PFSK-1 (cell line): ENCODE results near the gene NRSN2.

Source experiments
- POLR2AphosphoS5 ChIP-seq: IDR thresholded peaks from 2 replicates; pipeline ENCODE4 v1.6.1; 2012; ENCODE audit warnings: low read depth, mild to moderate bottlenecking, control low read depth, low read length, moderate library complexity
- TAF1 ChIP-seq: IDR thresholded peaks from 2 replicates; pipeline ENCODE4 v1.6.1; 2012; ENCODE audit warnings: low read length, control low read depth, borderline replicate concordance; ENCODE audit not compliant: insufficient read depth
- TF ChIP-seq, protein P1 (sequence below), 2 experiments: IDR thresholded peaks; 2 replicates each; pipeline versions ENCODE4 v1.6.1 to v1.8.0; 2011 to 2012; ENCODE audit warnings: low read depth in 2 of 2, low read length in 2 of 2, control low read depth in 1 of 2, inconsistent platforms in 1 of 2, mild to moderate bottlenecking in 1 of 2, moderate library complexity in 1 of 2; ENCODE audit not compliant: insufficient read depth in 1 of 2

DNA sequence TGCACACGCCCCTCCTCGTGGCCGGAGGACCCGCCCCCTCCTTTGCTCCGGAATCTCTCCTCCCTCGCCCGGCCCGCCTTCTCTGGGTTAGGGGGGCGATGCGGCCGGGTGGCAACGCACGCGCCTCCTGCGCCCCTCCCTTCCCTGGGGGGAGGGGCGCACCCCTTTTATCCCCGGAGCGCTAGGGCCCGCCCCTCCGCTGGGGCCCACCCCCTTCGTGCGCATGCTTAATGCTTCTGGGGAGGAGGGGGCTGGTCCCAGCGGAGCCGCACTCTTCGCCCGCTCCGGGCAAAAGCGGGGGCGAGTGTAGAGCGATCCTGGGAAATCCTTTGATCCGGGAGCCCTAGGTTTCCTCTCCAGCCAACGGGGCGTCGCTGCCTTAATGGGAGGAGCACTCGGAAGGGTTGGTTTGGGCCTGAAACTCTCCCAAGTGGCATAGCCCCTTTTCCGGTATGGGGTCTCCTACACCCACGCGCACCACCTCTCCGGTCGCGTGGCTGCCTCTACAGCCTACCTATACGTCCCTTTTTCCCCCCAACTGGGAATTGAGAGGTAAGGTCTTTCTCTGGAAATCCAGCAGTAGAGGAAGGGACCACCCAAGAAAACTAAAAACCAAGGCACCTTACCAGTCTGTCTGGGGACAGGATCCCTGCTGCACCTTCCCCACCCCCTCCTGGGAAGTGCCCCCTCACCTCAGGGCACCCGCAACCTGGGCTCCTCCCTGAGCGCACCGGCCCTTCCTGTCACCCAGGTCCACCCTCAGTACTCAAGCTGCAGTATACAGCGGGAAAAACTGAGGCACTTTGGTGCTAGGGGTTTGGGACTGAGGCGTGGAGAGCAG is 19.5 kb upstream of the NRSN2 start:
- TF ChIP-seq, protein P1, sequence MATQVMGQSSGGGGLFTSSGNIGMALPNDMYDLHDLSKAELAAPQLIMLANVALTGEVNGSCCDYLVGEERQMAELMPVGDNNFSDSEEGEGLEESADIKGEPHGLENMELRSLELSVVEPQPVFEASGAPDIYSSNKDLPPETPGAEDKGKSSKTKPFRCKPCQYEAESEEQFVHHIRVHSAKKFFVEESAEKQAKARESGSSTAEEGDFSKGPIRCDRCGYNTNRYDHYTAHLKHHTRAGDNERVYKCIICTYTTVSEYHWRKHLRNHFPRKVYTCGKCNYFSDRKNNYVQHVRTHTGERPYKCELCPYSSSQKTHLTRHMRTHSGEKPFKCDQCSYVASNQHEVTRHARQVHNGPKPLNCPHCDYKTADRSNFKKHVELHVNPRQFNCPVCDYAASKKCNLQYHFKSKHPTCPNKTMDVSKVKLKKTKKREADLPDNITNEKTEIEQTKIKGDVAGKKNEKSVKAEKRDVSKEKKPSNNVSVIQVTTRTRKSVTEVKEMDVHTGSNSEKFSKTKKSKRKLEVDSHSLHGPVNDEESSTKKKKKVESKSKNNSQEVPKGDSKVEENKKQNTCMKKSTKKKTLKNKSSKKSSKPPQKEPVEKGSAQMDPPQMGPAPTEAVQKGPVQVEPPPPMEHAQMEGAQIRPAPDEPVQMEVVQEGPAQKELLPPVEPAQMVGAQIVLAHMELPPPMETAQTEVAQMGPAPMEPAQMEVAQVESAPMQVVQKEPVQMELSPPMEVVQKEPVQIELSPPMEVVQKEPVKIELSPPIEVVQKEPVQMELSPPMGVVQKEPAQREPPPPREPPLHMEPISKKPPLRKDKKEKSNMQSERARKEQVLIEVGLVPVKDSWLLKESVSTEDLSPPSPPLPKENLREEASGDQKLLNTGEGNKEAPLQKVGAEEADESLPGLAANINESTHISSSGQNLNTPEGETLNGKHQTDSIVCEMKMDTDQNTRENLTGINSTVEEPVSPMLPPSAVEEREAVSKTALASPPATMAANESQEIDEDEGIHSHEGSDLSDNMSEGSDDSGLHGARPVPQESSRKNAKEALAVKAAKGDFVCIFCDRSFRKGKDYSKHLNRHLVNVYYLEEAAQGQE (IDR thresholded peaks at IDR 0.05; ENCODE audit: insufficient read depth in 1 of 2, low read depth in 2 of 2, low read length in 2 of 2): no peak
- peak; percentile 66; the same call in 1 of the 2 replicates for TF ChIP-seq POLR2AphosphoS5
- TF ChIP-seq TAF1: peak; percentile 29; the same call in 1 of the 2 replicates
